Mucosa of rectum (tissue), 2 donors: ENCODE results near the gene XYLT1.
"Not testable (repeated sequence)": the region's sequence is repeated elsewhere in the genome, so short reads cannot be mapped to it uniquely, and the experiment has no call there.

ENCODE experiments used
- H3K27ac ChIP-seq, 2 donors: one replicate each; pipeline ENCODE4 v1.7.0; 2013; ENCODE audit warnings: inconsistent platforms in 2 of 2, low read depth in 2 of 2, low read length in 2 of 2
- H3K27me3 ChIP-seq, 2 donors: one replicate each; pipeline ENCODE4 v1.7.0; 2013; ENCODE audit warnings: low read length in 2 of 2; ENCODE audit not compliant: control insufficient read depth in 2 of 2, insufficient read depth in 2 of 2
- H3K36me3 ChIP-seq, 2 donors: one replicate each; pipeline ENCODE4 v1.7.0; 2013; ENCODE audit warnings: low read length in 2 of 2; ENCODE audit not compliant: control insufficient read depth in 2 of 2, insufficient read depth in 2 of 2
- H3K4me1 ChIP-seq, 2 donors: one replicate each; pipeline ENCODE4 v1.7.0; 2013; ENCODE audit warnings: low read length in 2 of 2, mild to moderate bottlenecking in 1 of 2; ENCODE audit not compliant: control insufficient read depth in 2 of 2, insufficient read depth in 2 of 2
- H3K4me3 ChIP-seq, 2 donors: one replicate each; pipeline ENCODE4 v1.7.0; 2013; ENCODE audit warnings: low read length in 2 of 2
- H3K9ac ChIP-seq, 2 donors: one replicate each; pipeline ENCODE4 v1.7.0; 2013; ENCODE audit warnings: low read length in 2 of 2, low read depth in 1 of 2, mild to moderate bottlenecking in 1 of 2
- H3K9me3 ChIP-seq, 2 donors: one replicate each; pipeline ENCODE4 v1.7.0; 2013; ENCODE audit warnings: low read length in 2 of 2; ENCODE audit not compliant: control insufficient read depth in 2 of 2
- donor health status: healthy.
- donor health status: Normal muscosa, but diverticular disease.

Gene XYLT1

GRCh38 chr16:17508303-17508702 lies 37.5 kb upstream of the XYLT1 start:
- no peaks in the 10 kb centered on the region for H3K36me3 ChIP-seq
- no peak overlapping the region for H3K4me3 ChIP-seq
- no peaks in the 10 kb centered on the region for H3K27me3 ChIP-seq
- H3K27ac ChIP-seq, result no peak overlapping the region
- peaks cover 0 to 3% of the 10 kb centered on the region in 2 donors for H3K9me3 ChIP-seq
- H3K4me1 ChIP-seq, result no peaks in the 10 kb centered on the region
- no peak overlapping the region for H3K9ac ChIP-seq

- H3K9ac ChIP-seq, H3K9me3 ChIP-seq, H3K4me3 ChIP-seq, H3K27ac ChIP-seq, H3K27me3 ChIP-seq, H3K36me3 ChIP-seq, H3K4me1 ChIP-seq: not testable (repeated sequence)
Observed at GRCh38 chr16:17507516-17507915, 36.8 kb upstream of the XYLT1 start.

- H3K27ac ChIP-seq, H3K9me3 ChIP-seq, H3K36me3 ChIP-seq, H3K4me1 ChIP-seq, H3K4me3 ChIP-seq, H3K9ac ChIP-seq, H3K27me3 ChIP-seq: not testable (repeated sequence)
Observed at GRCh38 chr16:17505828-17506227, 35.1 kb upstream of the XYLT1 start.

- no peaks in the 10 kb centered on the region for H3K9me3 ChIP-seq
- no peak overlapping the region for H3K9ac ChIP-seq
- no peak overlapping the region for H3K4me3 ChIP-seq
- H3K27ac ChIP-seq, result no peak overlapping the region
- H3K4me1 ChIP-seq, result no peaks in the 10 kb centered on the region
- H3K27me3 ChIP-seq, result no peaks in the 10 kb centered on the region
- H3K36me3 ChIP-seq, result no peaks in the 10 kb centered on the region
Observed at GRCh38 chr16:17504050-17504449, 33.3 kb upstream of the XYLT1 start.

GRCh38 chr16:17503331-17503730 lies 32.6 kb upstream of the XYLT1 start:
- Histone ChIP-seq H3K27me3 (no peaks in the 10 kb centered on the region), H3K9me3 (no peaks in the 10 kb centered on the region), H3K27ac (no peak overlapping the region), H3K9ac (no peak overlapping the region), H3K4me1 (no peaks in the 10 kb centered on the region), H3K4me3 (no peak overlapping the region), H3K36me3 (no peaks in the 10 kb centered on the region)

- no peak overlapping the region for H3K4me3 ChIP-seq
- no peaks in the 10 kb centered on the region for H3K9me3 ChIP-seq
- no peaks in the 10 kb centered on the region for H3K36me3 ChIP-seq
- no peaks in the 10 kb centered on the region for H3K4me1 ChIP-seq
- H3K9ac ChIP-seq, result no peak overlapping the region
- H3K27me3 ChIP-seq, result no peaks in the 10 kb centered on the region
- H3K27ac ChIP-seq, result no peak overlapping the region
Observed at GRCh38 chr16:17501321-17501720, 30.6 kb upstream of the XYLT1 start.

- H3K9ac ChIP-seq, result no peak overlapping the region
- H3K27me3 ChIP-seq, result no peaks in the 10 kb centered on the region
- no peaks in the 10 kb centered on the region for H3K9me3 ChIP-seq
- no peak overlapping the region for H3K4me3 ChIP-seq
- H3K36me3 ChIP-seq, result no peaks in the 10 kb centered on the region
- no peaks in the 10 kb centered on the region for H3K4me1 ChIP-seq
- no peak overlapping the region for H3K27ac ChIP-seq
Observed at GRCh38 chr16:17499223-17499902, 28.6 kb upstream of the XYLT1 start.

GRCh38 chr16:17497648-17498047 lies 26.9 kb upstream of the XYLT1 start:
- no peaks in the 10 kb centered on the region for H3K9me3 ChIP-seq
- no peaks in the 10 kb centered on the region for H3K27me3 ChIP-seq
- H3K4me1 ChIP-seq, result no peaks in the 10 kb centered on the region
- H3K36me3 ChIP-seq, result no peaks in the 10 kb centered on the region
- H3K4me3 ChIP-seq, result no peak overlapping the region
- no peak overlapping the region for H3K27ac ChIP-seq
- no peak overlapping the region for H3K9ac ChIP-seq

- Histone ChIP-seq H3K9me3 (no peaks in the 10 kb centered on the region), H3K36me3 (no peaks in the 10 kb centered on the region), H3K27ac (no peak overlapping the region), H3K27me3 (no peaks in the 10 kb centered on the region), H3K9ac (no peak overlapping the region), H3K4me3 (no peak overlapping the region), H3K4me1 (no peaks in the 10 kb centered on the region)
Observed at GRCh38 chr16:17496891-17497290, 26.1 kb upstream of the XYLT1 start.

GRCh38 chr16:17493012-17493411 lies 22.3 kb upstream of the XYLT1 start:
- Histone ChIP-seq H3K4me1 (no peaks in the 10 kb centered on the region), H3K36me3 (no peaks in the 10 kb centered on the region), H3K27ac (no peak overlapping the region), H3K4me3 (no peak overlapping the region), H3K9me3 (no peaks in the 10 kb centered on the region), H3K27me3 (no peaks in the 10 kb centered on the region), H3K9ac (no peak overlapping the region)
